Uterus (tissue), 4 donors: ENCODE measurements around the gene FNTB. TPM values are rescaled to one million over a fixed set of nuclear protein-coding genes. Genes with fewer than 3 reads are reported as not detected.

ENCODE experiments used
- DNase-seq, 2 donors: peaks; one replicate each; pipeline ENCODE4 v3.0.0-alpha.2; 2019 to 2020
- H3K27ac ChIP-seq, 2 donors: fragments of 200-600 bp; sonication (generic); 1 replicate in 1 of 2; 2 replicates in 1 of 2; pipeline ENCODE4 v1.5.1; 2016 to 2018
- H3K27me3 ChIP-seq, 2 donors: fragments of 200-600 bp; sonication (generic); one replicate each; pipeline ENCODE4 v1.5.1; 2018 to 2019; ENCODE audit warnings: control low read depth in 1 of 2
- H3K36me3 ChIP-seq, 2 donors: fragments of 200-600 bp; sonication (generic); one replicate each; pipeline ENCODE4 v1.5.1; 2019; ENCODE audit warnings: control low read depth in 1 of 2
- H3K4me1 ChIP-seq, 2 donors: fragments of 200-600 bp; sonication (generic); one replicate each; pipeline ENCODE4 v1.5.1; 2018 to 2019; ENCODE audit warnings: control low read depth in 1 of 2
- H3K4me3 ChIP-seq, 2 donors: fragments of 200-600 bp; sonication (generic); 1 replicate in 1 of 2; 2 replicates in 1 of 2; pipeline ENCODE4 v1.5.1; 2018 to 2019; ENCODE audit warnings: mild to moderate bottlenecking in 1 of 2
- H3K9me3 ChIP-seq, 2 donors: fragments of 200-600 bp; sonication (generic); one replicate each; pipeline ENCODE4 v1.5.1; 2019; ENCODE audit warnings: control low read depth in 1 of 2
- CTCF ChIP-seq, 4 experiments: fragments of 200-600 bp in 2 of 4; fragments of 450-650 bp in 2 of 4; sonication (generic) in 2 of 4; IDR thresholded peaks; one replicate each; pipeline ENCODE4 v1.5.1; 2016 to 2019; ENCODE audit warnings: antibody characterized with exemption in 4 of 4, mild to moderate bottlenecking in 2 of 4, moderate library complexity in 1 of 4
- POLR2A ChIP-seq, 2 donors: fragments of 450-650 bp; IDR thresholded peaks; one replicate each; pipeline ENCODE4 v1.6.1; 2016; ENCODE audit warnings: antibody characterized with exemption in 2 of 2, mild to moderate bottlenecking in 1 of 2, moderate library complexity in 1 of 2
- intact Hi-C: fragments of 100-400 bp; cut with DNase I; formaldehyde crosslinking; loops from one replicate; pipeline ENCODE4 v1.15.1; 2023; ENCODE audit warnings: low total_unique reads
- total RNA-seq, 4 donors: library from RNA; depleted of rRNA in 3 of 4; stranded (reverse); fragments of >200 nt in 3 of 4; gene quantifications; one replicate each; pipeline versions ENCODE4 v1.1.0 to v1.2.4, GENCODE V29; 2014 to 2023
- donor health status: DM: yes; HTN: yes; CAD: no.

FNTB gene
- total RNA-seq, 4 donors from 2014 or later = 7.4 to 29.7 (median 20.4) TPM

GRCh38 chr14:64958201-64958600 lies 28.5 kb upstream of the FNTB start:
- no peaks in the 10 kb centered on the region for H3K27me3 ChIP-seq
- H3K4me3 ChIP-seq = no peak overlapping the region
- intact Hi-C loops = no loop called here
- no peaks in the 10 kb centered on the region for H3K9me3 ChIP-seq
- no peak for DNase-seq
- no peaks in the 10 kb centered on the region for H3K4me1 ChIP-seq
- H3K36me3 ChIP-seq = no peaks in the 10 kb centered on the region
- no peak overlapping the region for H3K27ac ChIP-seq
- TF ChIP-seq CTCF (IDR thresholded peaks at IDR 0.05) (no peak), POLR2A (IDR thresholded peaks at IDR 0.05) (no peak)

GRCh38 chr14:64958743-64959142 lies 28.0 kb upstream of the FNTB start:
- Histone ChIP-seq H3K4me3 (no peak overlapping the region), H3K4me1 (no peaks in the 10 kb centered on the region), H3K27ac (no peak overlapping the region), H3K27me3 (no peaks in the 10 kb centered on the region), H3K9me3 (no peaks in the 10 kb centered on the region), H3K36me3 (no peaks in the 10 kb centered on the region)
- no peak for DNase-seq
- intact Hi-C loops = no loop called here
- TF ChIP-seq CTCF (IDR thresholded peaks at IDR 0.05) = no peak
- TF ChIP-seq POLR2A (IDR thresholded peaks at IDR 0.05) = no peak

GRCh38 chr14:64960762-64961276 lies 25.9 kb upstream of the FNTB start:
- Histone ChIP-seq H3K27me3 (no peaks in the 10 kb centered on the region), H3K9me3 (no peaks in the 10 kb centered on the region), H3K27ac (no peak overlapping the region), H3K4me1 (no peaks in the 10 kb centered on the region), H3K36me3 (no peaks in the 10 kb centered on the region), H3K4me3 (no peak overlapping the region)
- DNase-seq = no peak
- TF ChIP-seq CTCF (IDR thresholded peaks at IDR 0.05) (no peak), POLR2A (IDR thresholded peaks at IDR 0.05) (no peak)
- intact Hi-C loops = no loop called here

GRCh38 chr14:64963611-64964010 lies 23.1 kb upstream of the FNTB start:
- no peak overlapping the region for H3K27ac ChIP-seq
- intact Hi-C loops = no loop called here
- H3K36me3 ChIP-seq = no peaks in the 10 kb centered on the region
- no peaks in the 10 kb centered on the region for H3K9me3 ChIP-seq
- TF ChIP-seq POLR2A (IDR thresholded peaks at IDR 0.05) (no peak), CTCF (IDR thresholded peaks at IDR 0.05) (no peak)
- no peaks in the 10 kb centered on the region for H3K27me3 ChIP-seq
- no peaks in the 10 kb centered on the region for H3K4me1 ChIP-seq
- DNase-seq = no peak
- no peak overlapping the region for H3K4me3 ChIP-seq

- intact Hi-C loops = no loop called here
- H3K27ac ChIP-seq = no peak overlapping the region
- TF ChIP-seq CTCF (IDR thresholded peaks at IDR 0.05) = no peak
- no peak for TF ChIP-seq POLR2A (IDR thresholded peaks at IDR 0.05)
- H3K4me3 ChIP-seq = no peak overlapping the region
- no peaks in the 10 kb centered on the region for H3K4me1 ChIP-seq
- H3K9me3 ChIP-seq = no peaks in the 10 kb centered on the region
- no peaks in the 10 kb centered on the region for H3K27me3 ChIP-seq
- no peak for DNase-seq
- H3K36me3 ChIP-seq = no peaks in the 10 kb centered on the region
Measured at GRCh38 chr14:64965356-64966000, 21.2 kb upstream of the FNTB start.
